Measurements from ENCODE around the gene SNX24. TPM values are rescaled to one million over a fixed set of nuclear protein-coding genes. Genes with fewer than 3 reads are reported as not detected.

The SNX24 gene
- total RNA-seq, 1 experiment from 2014 or later: 13.9 TPM

DNA sequence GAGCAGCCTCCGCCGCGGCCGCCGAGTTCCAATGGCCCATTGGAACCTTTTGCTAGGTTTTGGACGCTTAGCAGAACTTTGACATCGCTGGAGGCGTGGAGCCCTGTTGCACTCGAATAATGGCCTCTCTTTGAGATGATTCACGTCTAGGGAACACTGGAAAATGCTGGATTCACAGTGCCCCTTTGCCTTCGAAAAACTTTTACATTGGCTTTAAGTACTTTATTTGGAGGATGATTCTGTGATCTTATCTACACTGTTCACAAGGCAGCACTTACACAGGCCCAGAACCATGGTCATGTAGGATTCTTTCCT, 191.6 kb downstream of the SNX24 start:
- Mint-ChIP-seq H3K4me1 (peaks cover 14 to 16% of the 10 kb centered on the region in 2 experiments), H3K9me3 (no peaks in the 10 kb centered on the region), H3K4me3 (peak overlapping the region; percentile 82 to 90), H3K27me3 (ENCODE audit: low read depth) (peaks cover 51% of the 10 kb centered on the region), H3K27ac (no peak overlapping the region), H3K36me3 (ENCODE audit: insufficient read depth in 1 of 3, low read depth in 3 of 3) (no peaks in the 10 kb centered on the region)
- no peak overlapping the region for H3K27ac ChIP-seq (ENCODE audit: insufficient read length, low read depth, low read length)
- H2BK120ac ChIP-seq (ENCODE audit: low read depth, low read length, poor library complexity, severe bottlenecking): no peak overlapping the region
- no peak overlapping the region for H4K5ac ChIP-seq (ENCODE audit: insufficient read length, low read depth, low read length)
- H4K20me1 ChIP-seq (ENCODE audit: control insufficient read depth, insufficient read depth, insufficient read length): no peaks in the 10 kb centered on the region
- H2BK5ac ChIP-seq (ENCODE audit: insufficient read length, low read length): no peak overlapping the region
- H4K8ac ChIP-seq (replicated peaks; ENCODE audit: insufficient read length, low read depth, low read length): no peak overlapping the region
- no peak overlapping the region for H2BK12ac ChIP-seq (ENCODE audit: insufficient read length, low read depth, low read length)
- H3K14ac ChIP-seq (ENCODE audit: insufficient read depth, low read length): no peak overlapping the region
- no peaks in the 10 kb centered on the region for H3K79me2 ChIP-seq (ENCODE audit: insufficient read depth, low read length)
- H3K23me2 ChIP-seq (ENCODE audit: insufficient read length, low read depth, low read length, poor library complexity, severe bottlenecking): peaks cover 14% of the 10 kb centered on the region
- H3K9ac ChIP-seq (ENCODE audit: extremely low read depth, insufficient read length, low read length): peak overlapping the region; percentile 12
- no peak overlapping the region for H4K91ac ChIP-seq (ENCODE audit: insufficient read length, low read depth, low read length)
- H3K56ac ChIP-seq (ENCODE audit: insufficient read length, low read depth, low read length): no peak overlapping the region
- H3K79me1 ChIP-seq (ENCODE audit: insufficient read depth, low read depth, low read length, poor library complexity, severe bottlenecking): no peaks in the 10 kb centered on the region
- no peak overlapping the region for H2AK5ac ChIP-seq (ENCODE audit: insufficient read length, low read length)
- H2AFZ ChIP-seq (ENCODE audit: low read length): peak overlapping the region; percentile 18
- H3K27me3 ChIP-seq (ENCODE audit: insufficient read depth, low read length): no peaks in the 10 kb centered on the region; the same call in 1 of the 2 replicates
- DNase-seq: no peak
- H2BK20ac ChIP-seq (ENCODE audit: low read depth, low read length, poor library complexity, severe bottlenecking): no peak overlapping the region
- peak overlapping the region; percentile 74 for H3K4me2 ChIP-seq (ENCODE audit: insufficient read depth, insufficient read length, low read length)
- no peak overlapping the region for H3K18ac ChIP-seq (ENCODE audit: insufficient read length, low read depth, low read length)
- H3K9me3 ChIP-seq (ENCODE audit: control insufficient read depth, low read depth, low read length): no peaks in the 10 kb centered on the region
- H3T11ph ChIP-seq (ENCODE audit: low read length): no peak overlapping the region
- WGBS (ENCODE audit: extremely low coverage, insufficient read length, low lambda C conversion rate): no CpG with 5 or more reads among the region's 11 CpGs
- no peaks in the 10 kb centered on the region for H3K4me1 ChIP-seq (ENCODE audit: insufficient read depth, low read length)
- no peak overlapping the region for H3K4ac ChIP-seq (ENCODE audit: low read depth, low read length)
- no peak overlapping the region for H2BK15ac ChIP-seq (ENCODE audit: low read depth, low read length)
- no peak overlapping the region for H3K23ac ChIP-seq (ENCODE audit: insufficient read length, low read depth, low read length)
- TF ChIP-seq, protein P1, sequence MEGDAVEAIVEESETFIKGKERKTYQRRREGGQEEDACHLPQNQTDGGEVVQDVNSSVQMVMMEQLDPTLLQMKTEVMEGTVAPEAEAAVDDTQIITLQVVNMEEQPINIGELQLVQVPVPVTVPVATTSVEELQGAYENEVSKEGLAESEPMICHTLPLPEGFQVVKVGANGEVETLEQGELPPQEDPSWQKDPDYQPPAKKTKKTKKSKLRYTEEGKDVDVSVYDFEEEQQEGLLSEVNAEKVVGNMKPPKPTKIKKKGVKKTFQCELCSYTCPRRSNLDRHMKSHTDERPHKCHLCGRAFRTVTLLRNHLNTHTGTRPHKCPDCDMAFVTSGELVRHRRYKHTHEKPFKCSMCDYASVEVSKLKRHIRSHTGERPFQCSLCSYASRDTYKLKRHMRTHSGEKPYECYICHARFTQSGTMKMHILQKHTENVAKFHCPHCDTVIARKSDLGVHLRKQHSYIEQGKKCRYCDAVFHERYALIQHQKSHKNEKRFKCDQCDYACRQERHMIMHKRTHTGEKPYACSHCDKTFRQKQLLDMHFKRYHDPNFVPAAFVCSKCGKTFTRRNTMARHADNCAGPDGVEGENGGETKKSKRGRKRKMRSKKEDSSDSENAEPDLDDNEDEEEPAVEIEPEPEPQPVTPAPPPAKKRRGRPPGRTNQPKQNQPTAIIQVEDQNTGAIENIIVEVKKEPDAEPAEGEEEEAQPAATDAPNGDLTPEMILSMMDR (conservative IDR thresholded peaks at IDR 0.05): no peak
